ENCODE measurements around the gene EXOC3. TPM values are rescaled to one million over a fixed set of nuclear protein-coding genes. Genes with fewer than 3 reads are reported as not detected.

EXOC3 gene
- total and polyA plus RNA-seq, 10 of the 15 experiments (the other 5 are each of a cell fraction or from before 2014, with no cell fraction given): 1.6 to 53.0 (median 27.9) TPM

DNA sequence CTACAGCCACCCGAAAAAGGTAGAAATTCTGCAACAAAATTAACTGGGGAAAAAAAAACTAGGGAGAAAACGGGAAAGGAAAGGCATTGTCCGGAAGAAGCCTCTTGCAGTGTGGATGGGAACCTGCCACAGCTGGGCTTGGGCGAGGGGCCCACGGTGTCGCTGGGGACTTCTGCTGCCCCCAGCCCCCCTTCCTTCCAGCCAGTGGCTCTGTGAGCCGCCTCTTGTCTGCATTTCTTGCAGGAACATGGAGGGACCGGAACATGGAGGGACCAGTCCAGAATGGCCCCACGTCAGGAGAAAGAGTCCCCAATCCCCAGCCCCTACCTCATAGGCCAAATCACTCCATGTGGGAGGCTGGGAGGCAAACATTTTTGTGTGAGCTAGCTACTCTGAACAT, 36.9 kb upstream of the EXOC3 start (continued):
- TF ChIP-seq IRF5 (IDR thresholded peaks at IDR 0.05; ENCODE audit: borderline replicate concordance) (no peak), ZNF207 (IDR thresholded peaks at IDR 0.05; ENCODE audit: borderline replicate concordance) (no peak), YY1 (IDR thresholded peaks at IDR 0.05; ENCODE audit: low read depth, low read length) (no peak)
- TF ChIP-seq, protein P1, sequence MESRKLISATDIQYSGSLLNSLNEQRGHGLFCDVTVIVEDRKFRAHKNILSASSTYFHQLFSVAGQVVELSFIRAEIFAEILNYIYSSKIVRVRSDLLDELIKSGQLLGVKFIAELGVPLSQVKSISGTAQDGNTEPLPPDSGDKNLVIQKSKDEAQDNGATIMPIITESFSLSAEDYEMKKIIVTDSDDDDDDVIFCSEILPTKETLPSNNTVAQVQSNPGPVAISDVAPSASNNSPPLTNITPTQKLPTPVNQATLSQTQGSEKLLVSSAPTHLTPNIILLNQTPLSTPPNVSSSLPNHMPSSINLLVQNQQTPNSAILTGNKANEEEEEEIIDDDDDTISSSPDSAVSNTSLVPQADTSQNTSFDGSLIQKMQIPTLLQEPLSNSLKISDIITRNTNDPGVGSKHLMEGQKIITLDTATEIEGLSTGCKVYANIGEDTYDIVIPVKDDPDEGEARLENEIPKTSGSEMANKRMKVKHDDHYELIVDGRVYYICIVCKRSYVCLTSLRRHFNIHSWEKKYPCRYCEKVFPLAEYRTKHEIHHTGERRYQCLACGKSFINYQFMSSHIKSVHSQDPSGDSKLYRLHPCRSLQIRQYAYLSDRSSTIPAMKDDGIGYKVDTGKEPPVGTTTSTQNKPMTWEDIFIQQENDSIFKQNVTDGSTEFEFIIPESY (IDR thresholded peaks at IDR 0.05): no peak

- peaks cover 17% of the 10 kb centered on the region for H3K4me1 ChIP-seq (ENCODE audit: control insufficient read depth, insufficient read depth, low read length)
- H3K27me3 ChIP-seq (replicated peaks in 1 of 2; ENCODE audit: control insufficient read depth in 2 of 2, insufficient read depth in 2 of 2, low read length in 1 of 2): no peaks in the 10 kb centered on the region
- no peak for ATAC-seq
- peaks cover under 1 to 2% of the 10 kb centered on the region in 2 experiments; a peak in 2 of 4 replicates for H3K36me3 ChIP-seq (ENCODE audit: control insufficient read depth in 2 of 2, insufficient read depth in 2 of 2, low read length in 1 of 2)
- ChIA-PET RAD21 (ENCODE audit: unreplicated experiment) (no interaction called here), CTCF (interaction anchor here (1.3 kb wide), 1 partner anchor 11 kb away, joined by 5 read pairs; no protein-coding TSS in a partner anchor), POLR2A (interaction anchor here (1.1 kb wide), 1 partner anchor 83 kb away, joined by 3 read pairs; no protein-coding TSS in a partner anchor), SMC1A (ENCODE audit: uncharacterized antibody, unreplicated experiment) (interaction anchor here (0.8 to 1.2 kb wide), 3 partner anchors 16 to 70 kb away, joined by 3 to 4 read pairs (median 4); no protein-coding TSS in a partner anchor)
- no TSS peak for BruUV-seq (replicated peaks)
- no peak for DNase-seq (ENCODE audit: low read depth, low spot score)
- H3K9me3 ChIP-seq (replicated peaks; ENCODE audit: control insufficient read depth, insufficient read depth, low read length): peaks cover under 1% of the 10 kb centered on the region; the same call in 2 of the 3 replicates
- no peaks in the 10 kb centered on the region for H4K20me1 ChIP-seq (ENCODE audit: control insufficient read depth, insufficient read depth)
- H3K4me2 ChIP-seq (ENCODE audit: control insufficient read depth, insufficient read depth): no peak overlapping the region
- H3K9ac ChIP-seq (ENCODE audit: control insufficient read depth, insufficient read depth, low read length): no peak overlapping the region
- intact Hi-C loops (cut with micrococcal nuclease; ENCODE audit: unreplicated experiment) (no loop called here), in situ Hi-C loops (cut with MboI) (no loop called here)
- no peak for FAIRE-seq
- no peak overlapping the region for H3K27ac ChIP-seq (ENCODE audit: control insufficient read depth, insufficient read depth)
- no peaks in the 10 kb centered on the region; the same call in 1 of the 2 replicates for H3K79me2 ChIP-seq (ENCODE audit: control insufficient read depth, insufficient read depth, low read length)
- H3K4me3 ChIP-seq: no peak overlapping the region
- no peak for TF ChIP-seq MXI1 (IDR thresholded peaks at IDR 0.05; ENCODE audit: low read depth, low read length)
- TF ChIP-seq, protein P2, sequence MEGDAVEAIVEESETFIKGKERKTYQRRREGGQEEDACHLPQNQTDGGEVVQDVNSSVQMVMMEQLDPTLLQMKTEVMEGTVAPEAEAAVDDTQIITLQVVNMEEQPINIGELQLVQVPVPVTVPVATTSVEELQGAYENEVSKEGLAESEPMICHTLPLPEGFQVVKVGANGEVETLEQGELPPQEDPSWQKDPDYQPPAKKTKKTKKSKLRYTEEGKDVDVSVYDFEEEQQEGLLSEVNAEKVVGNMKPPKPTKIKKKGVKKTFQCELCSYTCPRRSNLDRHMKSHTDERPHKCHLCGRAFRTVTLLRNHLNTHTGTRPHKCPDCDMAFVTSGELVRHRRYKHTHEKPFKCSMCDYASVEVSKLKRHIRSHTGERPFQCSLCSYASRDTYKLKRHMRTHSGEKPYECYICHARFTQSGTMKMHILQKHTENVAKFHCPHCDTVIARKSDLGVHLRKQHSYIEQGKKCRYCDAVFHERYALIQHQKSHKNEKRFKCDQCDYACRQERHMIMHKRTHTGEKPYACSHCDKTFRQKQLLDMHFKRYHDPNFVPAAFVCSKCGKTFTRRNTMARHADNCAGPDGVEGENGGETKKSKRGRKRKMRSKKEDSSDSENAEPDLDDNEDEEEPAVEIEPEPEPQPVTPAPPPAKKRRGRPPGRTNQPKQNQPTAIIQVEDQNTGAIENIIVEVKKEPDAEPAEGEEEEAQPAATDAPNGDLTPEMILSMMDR (IDR thresholded peaks at IDR 0.05 in 2 of 3, conservative IDR thresholded peaks at IDR 0.05 in 1 of 3; ENCODE audit: control insufficient read depth in 2 of 3, extremely low read depth in 1 of 3, insufficient read depth in 1 of 3, low read depth in 3 of 3, low read length in 3 of 3): no peak
- no peak for TF ChIP-seq CBFB (IDR thresholded peaks at IDR 0.05; ENCODE audit: low read depth)
- no peak for TF ChIP-seq POLR2AphosphoS2 (IDR thresholded peaks at IDR 0.05; ENCODE audit: low read depth, low read length)
- TF ChIP-seq, protein P3, sequence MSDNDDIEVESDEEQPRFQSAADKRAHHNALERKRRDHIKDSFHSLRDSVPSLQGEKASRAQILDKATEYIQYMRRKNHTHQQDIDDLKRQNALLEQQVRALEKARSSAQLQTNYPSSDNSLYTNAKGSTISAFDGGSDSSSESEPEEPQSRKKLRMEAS (IDR thresholded peaks at IDR 0.05; ENCODE audit: low read depth, low read length): no peak
- TF ChIP-seq EGR1 (IDR thresholded peaks at IDR 0.05; ENCODE audit: borderline replicate concordance in 1 of 2, low read depth in 2 of 2, low read length in 2 of 2): no peak
- TF ChIP-seq SMAD5 (IDR thresholded peaks at IDR 0.05; ENCODE audit: low read depth): no peak
- TF ChIP-seq SREBF2 (IDR thresholded peaks at IDR 0.05; ENCODE audit: low read length): no peak
- TF ChIP-seq PKNOX1 (IDR thresholded peaks at IDR 0.05): no peak
- H2AFZ ChIP-seq (ENCODE audit: control insufficient read depth, low read depth, low read length): no peak overlapping the region
- WGBS (ENCODE audit: insufficient coverage, insufficient replicate concordance, low lambda C conversion rate, missing lambda C conversion rate): 93% methylated on average over 6 of the region's 6 CpGs
Measured at GRCh38 chr5:407051-407450, 35.9 kb upstream of the EXOC3 start.
